Stimulated activated CD4-positive, alpha-beta T cell treated with anti-CD3 and anti-CD28 coated beads, Interleukin-4, amount 100 ng/mL, for 24 hours (primary cell): Measurements from ENCODE around the gene RPS14.
"Not testable (repeated sequence)": the region's sequence is repeated elsewhere in the genome, so short reads cannot be mapped to it uniquely, and the experiment has no call there.

ENCODE experiments used
- DNase-seq: peaks from one replicate; pipeline ENCODE4 v3.0.0-alpha.2; 2020

Gene RPS14

GRCh38 chr5:150443242-150444075, 6.1 kb downstream of the RPS14 start:
- DNase-seq = no peak

- DNase-seq = no peak
These were observed 6.8 kb downstream of the RPS14 start for GRCh38 chr5:150442699-150443080.

- no peak for DNase-seq
These were observed 7.5 kb downstream of the RPS14 start for GRCh38 chr5:150441813-150442698.

DNA sequence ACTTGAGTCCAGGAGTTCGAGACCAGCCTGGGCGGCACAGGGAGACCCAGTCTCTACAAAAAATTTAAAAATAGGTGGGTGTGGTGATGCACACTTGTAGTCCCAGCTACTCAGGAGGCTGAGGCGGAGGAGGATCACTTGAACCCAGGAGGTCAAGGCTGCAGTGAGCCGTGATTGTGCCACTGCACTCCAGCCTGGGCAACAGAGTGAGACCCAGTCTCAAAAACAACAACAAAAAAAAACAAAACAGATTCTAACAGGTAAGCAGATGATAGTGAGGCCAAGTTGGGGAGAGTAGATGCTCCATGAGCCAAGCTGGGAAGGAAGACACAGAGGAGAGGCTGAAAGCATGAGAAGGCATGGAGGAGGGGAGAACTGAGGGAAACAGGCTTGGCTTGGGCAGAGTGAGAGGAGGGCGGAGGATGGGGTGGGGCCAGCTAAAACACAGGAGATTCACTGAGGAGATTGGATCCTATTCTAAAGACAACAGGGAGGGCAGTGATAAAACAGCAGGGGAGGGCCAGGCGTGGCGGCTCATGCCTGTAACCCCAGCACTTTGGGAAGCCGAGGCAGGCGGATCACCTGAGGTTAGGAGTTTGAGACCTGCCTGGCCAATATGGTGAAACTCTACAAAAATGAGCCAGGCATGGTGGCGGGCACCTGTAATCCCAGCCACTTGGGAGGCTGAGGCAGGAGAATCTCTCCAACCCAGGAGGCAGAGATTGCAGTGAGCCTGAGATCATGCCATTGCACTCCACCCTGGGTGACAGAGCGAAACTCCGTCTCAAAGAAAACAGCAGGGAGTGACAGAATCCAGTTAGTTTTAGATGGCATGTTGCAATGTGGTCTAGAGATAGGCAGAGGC, 8.4 kb downstream of the RPS14 start:
- no peak for DNase-seq

DNA sequence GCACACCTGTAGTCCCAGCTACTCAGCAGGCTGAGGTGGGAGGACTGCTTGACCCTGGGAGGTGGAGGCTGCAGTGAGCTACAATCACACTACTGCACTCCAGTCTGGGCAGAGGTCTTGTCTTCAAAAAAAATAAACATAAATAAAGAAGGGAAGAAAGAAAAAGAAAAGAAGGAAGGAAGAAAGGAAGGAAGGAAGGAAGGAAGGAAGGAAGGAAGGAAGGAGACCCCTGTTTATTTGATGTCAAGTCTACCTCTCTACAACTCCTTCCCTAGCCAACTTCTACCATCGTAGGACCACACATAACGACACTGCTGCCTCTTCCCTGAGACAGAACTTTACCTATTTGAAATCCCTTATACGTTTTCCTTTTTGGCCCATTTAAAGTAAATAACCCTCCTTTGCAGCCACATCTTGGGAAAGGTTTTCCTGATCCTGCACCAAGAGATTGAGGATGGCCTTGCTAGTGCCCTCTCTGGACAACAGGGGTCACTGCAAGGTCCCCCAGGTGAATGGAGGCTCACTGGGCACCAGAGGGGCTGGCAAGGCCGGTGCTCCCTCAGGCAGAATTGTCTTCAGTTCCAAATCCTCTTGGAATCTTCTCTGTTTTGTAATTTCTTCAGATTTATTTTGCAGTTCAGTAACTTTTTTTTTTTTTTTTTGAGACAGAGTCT, 10.5 kb downstream of the RPS14 start:
- DNase-seq = no peak

- peak; percentile 95 for DNase-seq
These were observed 13.3 kb downstream of the RPS14 start for GRCh38 chr5:150436141-150436680.

DNA sequence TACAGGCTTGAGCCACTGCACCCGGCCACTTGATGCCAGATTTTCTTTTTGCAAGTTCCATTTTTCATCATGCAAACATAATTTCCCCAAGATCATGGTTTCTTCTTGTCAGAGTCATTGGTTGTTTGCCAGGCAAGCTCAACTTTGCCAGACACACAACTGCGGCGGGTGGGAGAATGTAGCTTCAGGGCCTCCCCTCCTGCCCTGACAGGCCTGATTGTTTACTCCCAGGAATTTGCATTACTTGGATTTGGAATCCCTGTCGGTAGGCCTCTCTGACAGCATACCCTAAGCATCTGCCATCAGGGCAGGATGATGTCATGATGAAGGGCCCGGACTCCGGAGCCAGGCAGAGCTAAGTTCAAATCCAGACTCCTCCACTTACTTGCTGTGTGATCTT, 15.1 kb downstream of the RPS14 start:
- no peak for DNase-seq

GRCh38 chr5:150431574-150431973, 18.0 kb downstream of the RPS14 start:
- DNase-seq = no peak

DNA sequence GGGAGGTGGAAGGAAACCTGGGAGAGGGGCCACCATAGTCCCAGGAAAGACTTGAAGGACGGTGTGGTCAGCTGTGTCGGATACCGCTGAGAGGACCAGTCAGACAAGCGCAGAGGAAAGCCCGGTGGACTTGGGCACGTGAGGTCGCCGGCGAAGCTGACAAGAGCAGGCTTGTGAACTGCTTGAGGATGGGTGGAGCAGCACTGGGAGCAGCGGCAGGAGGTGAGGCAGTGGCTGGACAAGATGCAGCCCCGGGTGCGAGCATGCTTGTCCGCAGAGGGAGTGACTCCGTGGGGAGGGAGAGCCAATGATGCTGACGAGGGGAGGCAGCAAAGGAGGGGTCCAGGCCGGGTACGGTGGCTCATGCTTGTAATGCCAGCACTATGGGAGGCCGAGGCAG, 18.5 kb downstream of the RPS14 start:
- DNase-seq = no peak

- DNase-seq = no peak
These were observed 20.1 kb downstream of the RPS14 start for GRCh38 chr5:150429410-150429873.

GRCh38 chr5:150428978-150429377, 20.6 kb downstream of the RPS14 start:
- DNase-seq = no peak

- no peak for DNase-seq
These were observed 21.2 kb downstream of the RPS14 start for GRCh38 chr5:150428106-150428876.

DNA sequence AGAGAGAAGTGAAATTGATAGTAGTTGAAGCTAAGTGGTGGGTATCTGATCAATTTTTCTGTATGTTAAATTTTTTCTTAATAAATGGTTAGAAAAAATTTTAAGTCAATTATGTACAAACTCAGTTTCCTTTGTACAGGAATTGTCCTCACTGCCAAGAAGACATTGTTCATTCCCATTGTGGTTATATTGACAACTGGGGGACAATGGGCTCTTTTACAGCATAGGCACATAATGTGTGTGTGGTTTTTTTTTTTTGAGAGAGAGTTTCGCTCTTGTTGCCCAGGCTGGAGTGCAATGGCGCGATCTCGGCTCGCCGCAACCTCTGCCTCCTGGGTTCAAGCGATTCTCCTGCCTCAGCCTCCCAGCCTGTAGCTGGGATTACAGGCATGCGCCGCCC, 23.4 kb downstream of the RPS14 start:
- not testable (repeated sequence) for DNase-seq

DNA sequence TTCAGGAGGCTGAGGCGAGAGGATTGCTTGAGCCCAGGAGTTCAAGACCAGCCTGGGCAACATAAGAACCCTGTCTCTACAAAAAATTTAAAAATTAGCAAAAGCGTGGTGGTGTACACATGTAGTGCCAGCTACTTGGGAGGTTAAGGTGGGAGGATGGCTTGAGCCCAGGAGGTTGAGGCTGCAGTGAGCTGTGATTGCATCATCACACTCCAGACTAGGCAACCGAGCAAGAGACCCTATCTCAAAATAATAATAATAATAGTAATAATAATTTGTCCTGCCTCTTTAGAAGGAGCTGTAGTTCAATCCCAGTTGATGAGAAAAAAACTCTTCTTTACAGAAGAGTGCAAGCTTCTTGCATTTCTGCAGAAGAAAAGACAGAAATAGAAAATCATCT, 26.8 kb downstream of the RPS14 start:
- DNase-seq = no peak

- no peak for DNase-seq
These were observed 27.5 kb downstream of the RPS14 start for GRCh38 chr5:150422075-150422474.

- DNase-seq = no peak
These were observed 29.8 kb downstream of the RPS14 start for GRCh38 chr5:150419630-150420270.

DNA sequence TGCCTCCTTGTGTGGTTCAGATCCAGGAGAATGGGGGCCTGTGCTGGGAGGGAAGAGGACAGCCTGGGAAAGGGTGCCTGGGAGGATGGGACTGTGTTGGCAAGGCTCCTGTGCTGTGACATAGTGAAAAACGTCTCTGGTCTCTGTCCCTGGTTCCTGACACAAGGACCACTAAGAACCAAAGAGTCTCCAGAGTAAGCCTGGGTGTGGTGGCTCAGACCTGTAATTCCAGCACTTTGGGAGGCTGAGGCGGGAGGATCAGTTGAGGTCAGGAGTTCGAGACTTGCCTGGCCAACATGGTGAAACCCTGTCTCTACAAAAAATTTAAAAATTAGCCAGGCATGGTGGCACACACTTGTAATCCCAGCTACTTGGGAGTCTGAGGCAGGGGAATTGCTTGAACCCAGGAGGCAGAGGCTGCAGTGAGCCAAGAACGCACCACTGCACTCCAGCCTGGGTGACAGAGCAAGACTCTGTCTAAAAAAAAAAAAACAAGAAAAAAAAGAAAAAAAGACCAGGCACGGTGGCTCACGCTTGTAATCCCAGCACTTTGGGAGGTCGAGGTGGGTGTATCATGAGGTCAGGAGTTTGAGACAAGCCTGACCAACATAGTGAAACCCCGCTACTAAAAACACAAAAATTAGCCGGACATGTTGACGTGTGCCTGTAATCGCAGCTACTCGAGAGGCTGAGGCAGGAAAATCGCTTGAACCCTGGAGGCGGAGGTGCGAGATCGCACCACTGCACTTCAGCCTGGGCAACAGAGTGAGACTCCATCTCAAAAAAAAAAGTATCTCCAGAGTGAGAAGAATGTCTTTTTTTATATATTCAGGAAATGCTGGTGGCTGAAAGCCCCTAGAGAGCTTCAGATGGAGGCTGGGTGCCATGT, 35.4 kb downstream of the RPS14 start:
- DNase-seq = not testable (repeated sequence)

GRCh38 chr5:150413176-150413901, 36.2 kb downstream of the RPS14 start:
- no peak for DNase-seq
